Measurements from ENCODE around the gene CC2D1A.

GRCh38 chr19:13946414-13946813, 40.4 kb downstream of the CC2D1A start:
- TF ChIP-seq, protein P1, sequence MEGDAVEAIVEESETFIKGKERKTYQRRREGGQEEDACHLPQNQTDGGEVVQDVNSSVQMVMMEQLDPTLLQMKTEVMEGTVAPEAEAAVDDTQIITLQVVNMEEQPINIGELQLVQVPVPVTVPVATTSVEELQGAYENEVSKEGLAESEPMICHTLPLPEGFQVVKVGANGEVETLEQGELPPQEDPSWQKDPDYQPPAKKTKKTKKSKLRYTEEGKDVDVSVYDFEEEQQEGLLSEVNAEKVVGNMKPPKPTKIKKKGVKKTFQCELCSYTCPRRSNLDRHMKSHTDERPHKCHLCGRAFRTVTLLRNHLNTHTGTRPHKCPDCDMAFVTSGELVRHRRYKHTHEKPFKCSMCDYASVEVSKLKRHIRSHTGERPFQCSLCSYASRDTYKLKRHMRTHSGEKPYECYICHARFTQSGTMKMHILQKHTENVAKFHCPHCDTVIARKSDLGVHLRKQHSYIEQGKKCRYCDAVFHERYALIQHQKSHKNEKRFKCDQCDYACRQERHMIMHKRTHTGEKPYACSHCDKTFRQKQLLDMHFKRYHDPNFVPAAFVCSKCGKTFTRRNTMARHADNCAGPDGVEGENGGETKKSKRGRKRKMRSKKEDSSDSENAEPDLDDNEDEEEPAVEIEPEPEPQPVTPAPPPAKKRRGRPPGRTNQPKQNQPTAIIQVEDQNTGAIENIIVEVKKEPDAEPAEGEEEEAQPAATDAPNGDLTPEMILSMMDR (IDR thresholded peaks at IDR 0.05), result no peak
- TF ChIP-seq POLR2A (IDR thresholded peaks at IDR 0.05), result no peak
